Adrenal gland (tissue), 12 donors: ENCODE measurements around the gene CFC1. TPM values are rescaled to one million over a fixed set of nuclear protein-coding genes. Genes with fewer than 3 reads are reported as not detected.
"Not testable (repeated sequence)": the region's sequence is repeated elsewhere in the genome, so short reads cannot be mapped to it uniquely, and the experiment has no call there.

Experiments used
- DNase-seq, 7 donors: peaks; one replicate each; pipeline ENCODE4 v3.0.0-alpha.2; 2019 to 2020
- H3K27ac ChIP-seq, 5 donors: fragments of 200-600 bp; sonication (generic) in 4 of 5; 1 replicate in 3 of 5; 2 replicates in 2 of 5; pipeline versions ENCODE4 v1.5.1 to v1.8.0; 2016 to 2020; ENCODE audit warnings: mild to moderate bottlenecking in 1 of 5
- H3K27me3 ChIP-seq: fragments of 200-600 bp; 2 replicates; pipeline ENCODE4 v1.8.0; 2021
- H3K36me3 ChIP-seq, 2 donors: fragments of 200-600 bp; replicated peaks in 1 of 2; 1 replicate in 1 of 2; 2 replicates in 1 of 2; pipeline versions ENCODE4 v1.5.1 to v1.8.0; 2018 to 2022
- H3K4me1 ChIP-seq, 2 donors: fragments of 200-600 bp; replicated peaks in 1 of 2; 1 replicate in 1 of 2; 2 replicates in 1 of 2; pipeline versions ENCODE4 v1.5.1 to v1.8.0; 2018 to 2021
- H3K4me3 ChIP-seq, 4 donors: fragments of 200-600 bp; sonication (generic) in 3 of 4; one replicate each; pipeline ENCODE4 v1.5.1; 2016 to 2018
- H3K9me3 ChIP-seq, 3 donors: fragments of 200-600 bp; sonication (generic) in 1 of 3; replicated peaks in 1 of 3; 1 replicate in 2 of 3; 2 replicates in 1 of 3; pipeline versions ENCODE4 v1.5.1 to v1.8.0; 2016 to 2021
- WGBS, 4 donors: extraction: QIAGEN DNeasy Blood & Tissue Kit in 2 of 4; methylation state at CpG; one replicate each; pipeline versions ENCODE4 v1.1.5 to v1.1.7; 2013 to 2017; 5-methylcytosine and 5-hydroxymethylcytosine counted together
- intact Hi-C, 2 donors: fragments of 100-400 bp; cut with DNase I; formaldehyde crosslinking; loops; one replicate each; pipeline versions ENCODE4 v1.14.1 to v1.15.0; 2022 to 2023
- polyA plus RNA-seq, 3 donors: library from polyadenylated mRNA; stranded (reverse); fragments of 200-250 nt in 2 of 3; fragments of 350-450 nt in 1 of 3; fragmentation: Illumina TruSeq in 1 of 3; extraction: RNeasy Lipid Tissue Mini Kit (QIAGEN cat#74804) in 1 of 3; gene quantifications; one replicate each; pipeline ENCODE4 v1.2.3, GENCODE V29; 2013 to 2014
- small RNA-seq, 2 donors: library from RNA; depleted of rRNA; stranded (forward); fragments of <200 nt; gene quantifications; one replicate each; pipeline ENCODE3, GENCODE V24; 2016
- total RNA-seq, 9 donors: library from RNA; depleted of rRNA in 4 of 9; stranded (reverse); fragments of >200 nt in 4 of 9; fragments of 120-200 nt in 1 of 9; fragmentation: NEBNext Ultra II Directional in 1 of 9; extraction: Animal tissue kit (Norgen Biotek cat#: 25700) in 1 of 9; gene quantifications; one replicate each; pipeline versions ENCODE4 v1.1.0 to v1.2.4, GENCODE V29; 2013 to 2023
- donor health status: healthy with polysubstance abuse.
- donor health status: Bipolar disorder and iron deficiency.
- donor health status: DM: yes; HTN: yes; CAD: no.
- donor health status: DM: no; HTN: no; CAD: no.
- donor health status: DM: no; HTN: no; CAD: no.
- donor health status: DM: yes; HTN: yes; CAD: no.

CFC1 gene
- total and polyA plus RNA-seq, 12 donors, result 0.11 to 6.0 (median 0.90) TPM; not detected in 6

DNA sequence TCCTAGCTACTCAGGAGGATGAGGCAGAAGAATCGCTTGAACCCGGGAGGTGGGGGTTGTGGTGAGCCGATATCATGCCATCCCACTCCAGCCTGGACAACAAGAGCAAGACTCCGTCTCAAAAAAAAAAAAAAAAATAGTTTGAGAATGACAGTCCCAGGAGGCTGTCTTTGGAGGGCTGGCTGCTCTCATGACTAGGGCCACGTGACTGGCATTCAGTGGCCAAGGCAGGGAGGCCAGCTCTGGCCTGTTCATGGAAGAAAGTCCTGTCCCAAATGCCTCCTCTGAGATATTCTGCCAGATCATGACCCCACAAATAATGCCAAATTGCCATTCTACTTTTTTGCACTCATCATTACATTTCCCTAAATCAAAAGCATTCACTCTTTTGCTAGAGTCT, 54.4 kb downstream of the CFC1 start:
- H3K4me1 ChIP-seq, H3K9me3 ChIP-seq, H3K27me3 ChIP-seq, H3K36me3 ChIP-seq, H3K27ac ChIP-seq, DNase-seq, H3K4me3 ChIP-seq, intact Hi-C loops: not testable (repeated sequence)
- no CpG with 5 or more reads among the region's 5 CpGs for WGBS, 4 donors

DNA sequence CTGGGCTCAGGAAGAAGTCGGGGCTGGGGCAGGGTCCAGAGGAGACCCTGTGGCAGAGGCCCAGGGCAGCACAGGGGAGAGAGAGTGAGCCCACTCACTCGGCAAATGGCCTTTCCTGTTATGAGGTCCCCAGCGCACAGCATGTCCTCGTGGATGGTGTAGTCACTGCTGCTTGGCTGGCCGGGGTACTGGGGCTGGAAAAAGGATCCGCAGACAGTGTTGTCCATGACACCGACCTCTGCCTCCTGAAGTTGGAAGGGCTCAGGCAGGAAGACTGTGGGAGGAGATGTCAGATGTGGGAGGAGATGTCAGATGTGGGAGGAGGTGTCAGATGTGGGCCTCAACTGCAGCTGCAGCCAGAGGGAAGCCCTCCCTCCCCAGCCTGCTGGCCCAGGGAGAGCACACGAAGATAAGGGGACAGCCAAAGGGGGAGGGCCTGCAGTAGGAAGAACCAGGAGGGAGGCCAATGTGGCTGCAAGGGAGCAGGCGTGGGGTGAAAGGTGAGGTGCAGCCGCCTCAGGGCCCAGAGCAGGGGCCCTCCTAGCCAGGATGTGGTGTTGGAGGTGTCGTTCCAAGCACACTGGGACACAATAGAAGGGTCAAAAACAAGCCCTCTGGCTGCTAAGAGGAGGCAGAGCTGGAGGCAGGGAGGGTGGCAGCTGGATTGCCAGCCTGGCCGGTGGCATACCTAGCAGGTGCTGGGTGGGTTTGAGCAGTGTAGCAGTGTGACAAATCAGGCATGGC, 55.4 kb downstream of the CFC1 start:
- H3K4me1 ChIP-seq, H3K4me3 ChIP-seq, intact Hi-C loops, H3K9me3 ChIP-seq, H3K27ac ChIP-seq, DNase-seq, H3K36me3 ChIP-seq, H3K27me3 ChIP-seq: not testable (repeated sequence)
- no CpG with 5 or more reads among the region's 12 CpGs for WGBS, 4 donors

DNA sequence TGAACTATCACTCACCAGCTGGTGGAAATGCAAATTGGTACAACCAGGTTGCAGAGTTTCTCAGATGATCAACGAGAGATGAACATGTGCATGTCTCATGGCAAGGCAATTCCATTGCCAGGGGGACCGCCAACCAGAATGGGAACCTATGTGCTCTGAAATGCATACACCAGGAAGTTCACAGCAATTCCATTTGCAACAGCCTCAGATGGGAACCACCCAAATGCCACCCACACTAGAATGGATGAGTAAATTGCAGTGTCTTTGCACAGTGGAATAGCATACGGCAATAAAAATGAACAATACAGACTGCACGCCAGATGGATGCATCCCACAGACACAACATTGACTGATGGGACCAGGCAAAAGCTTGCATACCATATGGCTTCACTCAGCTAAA, 56.6 kb downstream of the CFC1 start:
- DNase-seq, H3K4me1 ChIP-seq, intact Hi-C loops, H3K27ac ChIP-seq, H3K9me3 ChIP-seq, H3K36me3 ChIP-seq, H3K4me3 ChIP-seq, H3K27me3 ChIP-seq: not testable (repeated sequence)
- WGBS, 4 donors, result no CpG with 5 or more reads among the region's 4 CpGs

Small RNA genes lying within 50 kb of the gene (small RNA-seq; reads per million reads assigned to genes)
- gene RF00017 (0 reads per million in 2 donors), gene RNU6-848P (0 reads per million in 2 donors)

Other genes with a start within 250 kb of the CFC1 start
- 10 to 100 TPM in 8 of 9 donors, 1 to 10 TPM in 1; 7.4 to 74.1 (median 41.9) TPM for gene PTPN18, start 243.5 kb downstream of the CFC1 start, total RNA-seq
- gene PTPN18, start 243.5 kb downstream of the CFC1 start, polyA plus RNA-seq, result 10 to 100 TPM; 32.3 to 64.4 (median 42.2) TPM
- gene POTEI, start 90.2 kb downstream of the CFC1 start, total RNA-seq, result under 1 TPM in 2 of 9 donors, not detected in 7; 0.04 to 0.17 TPM
- gene POTEI, start 90.2 kb downstream of the CFC1 start, polyA plus RNA-seq, result under 1 TPM in 1 of 3 donors, not detected in 2; 0.08 TPM
- gene CFC1B, start 78.4 kb downstream of the CFC1 start, total RNA-seq, result not detected
- gene CFC1B, start 78.4 kb downstream of the CFC1 start, polyA plus RNA-seq, result not detected
- gene POTEJ, start 11.9 kb upstream of the CFC1 start, total RNA-seq, result under 1 TPM in 1 of 9 donors, not detected in 8; 0.17 TPM
- gene POTEJ, start 11.9 kb upstream of the CFC1 start, polyA plus RNA-seq, result not detected
- not detected for gene GPR148, start 129.5 kb upstream of the CFC1 start, total RNA-seq
- not detected for gene GPR148, start 129.5 kb upstream of the CFC1 start, polyA plus RNA-seq
- 1 to 10 TPM in 1 of 9 donors, under 1 TPM in 4, not detected in 4; 0.08 to 1.2 (median 0.71) TPM for gene AMER3, start 156.0 kb upstream of the CFC1 start, total RNA-seq
- 1 to 10 TPM in 1 of 3 donors, under 1 TPM in 2; 0.13 to 1.2 (median 0.46) TPM for gene AMER3, start 156.0 kb upstream of the CFC1 start, polyA plus RNA-seq
- 1 to 10 TPM in 8 of 9 donors, under 1 TPM in 1; 0.97 to 8.3 (median 2.8) TPM for gene ARHGEF4, start 237.3 kb upstream of the CFC1 start, total RNA-seq
- 10 to 100 TPM in 1 of 3 donors, 1 to 10 TPM in 2; 4.2 to 40.4 (median 6.8) TPM for gene ARHGEF4, start 237.3 kb upstream of the CFC1 start, polyA plus RNA-seq